Measurements from ENCODE around the gene LPAR1.

LPAR1 gene

GRCh38 chr9:110837401-110838005 lies 200.8 kb downstream of the LPAR1 start:
- no peak overlapping the region for H3K14ac ChIP-seq (ENCODE audit: low read length in 2 of 2)
- no peak overlapping the region for H3K23ac ChIP-seq (ENCODE audit: low read length in 2 of 2)
- H2BK12ac ChIP-seq (ENCODE audit: low read length in 2 of 2), result no peak overlapping the region
- peaks cover 2% of the 10 kb centered on the region for H3K79me1 ChIP-seq (replicated peaks; ENCODE audit: low read length, poor library complexity, severe bottlenecking)
- H3K4me2 ChIP-seq (ENCODE audit: low read length, poor library complexity, severe bottlenecking), result no peak overlapping the region
- H2BK120ac ChIP-seq (ENCODE audit: low read depth, low read length), result no peak overlapping the region
- H4K91ac ChIP-seq (ENCODE audit: low read length), result no peak overlapping the region
- H3K4me3 ChIP-seq (ENCODE audit: insufficient read depth in 1 of 2, low read depth in 1 of 2, low read length in 2 of 2), result no peak overlapping the region
- H3K36me3 ChIP-seq (ENCODE audit: control insufficient read depth in 1 of 2, insufficient read depth in 2 of 2, low read depth in 1 of 2, low read length in 2 of 2), result no peaks in the 10 kb centered on the region
- H3K27ac ChIP-seq (ENCODE audit: low read length, poor library complexity, severe bottlenecking), result no peak overlapping the region
- no peaks in the 10 kb centered on the region for H3K27me3 ChIP-seq (ENCODE audit: control insufficient read depth in 1 of 2, insufficient read depth in 1 of 2, low read length in 2 of 2)
- no peak for DNase-seq
- H2AK5ac ChIP-seq (ENCODE audit: low read length, severe bottlenecking), result peak overlapping the region; percentile 71
- no peak overlapping the region for H4K8ac ChIP-seq (ENCODE audit: low read length)
- H2BK15ac ChIP-seq (ENCODE audit: low read depth, poor library complexity, severe bottlenecking), result no peak overlapping the region
- H3K18ac ChIP-seq (ENCODE audit: low read depth in 1 of 2, low read length in 2 of 2), result peak overlapping the region in 1 of 2 experiments; percentile 40
- H2BK5ac ChIP-seq (ENCODE audit: low read depth, low read length, poor library complexity, severe bottlenecking), result no peak overlapping the region
- no peaks in the 10 kb centered on the region for H3K9me3 ChIP-seq (ENCODE audit: control insufficient read depth, low read length)
- no peaks in the 10 kb centered on the region for H3K4me1 ChIP-seq (ENCODE audit: control insufficient read depth, insufficient read depth, low read depth, low read length)
- no peak overlapping the region for H3K9ac ChIP-seq (ENCODE audit: low read length)
- WGBS, result 100% methylated on average over 2 of the region's 2 CpGs
- no peak overlapping the region for H2AFZ ChIP-seq (ENCODE audit: low read depth, low read length)
- peak overlapping the region in 1 of 2 experiments; percentile 61 for H3K4ac ChIP-seq (ENCODE audit: low read depth in 1 of 2, low read length in 2 of 2)

- peak overlapping the region; percentile 86 for H3K27ac ChIP-seq (ENCODE audit: low read length, poor library complexity, severe bottlenecking)
- H2BK12ac ChIP-seq (ENCODE audit: low read length in 2 of 2), result no peak overlapping the region
- H3K9me3 ChIP-seq (ENCODE audit: control insufficient read depth, low read length), result no peaks in the 10 kb centered on the region
- H3K23ac ChIP-seq (ENCODE audit: low read length in 2 of 2), result no peak overlapping the region
- H4K8ac ChIP-seq (ENCODE audit: low read length), result no peak overlapping the region
- peak overlapping the region; percentile 49 for H3K9ac ChIP-seq (ENCODE audit: low read length)
- H3K4me2 ChIP-seq (ENCODE audit: low read length, poor library complexity, severe bottlenecking), result peak overlapping the region; percentile 35
- H4K91ac ChIP-seq (ENCODE audit: low read length), result no peak overlapping the region
- H2BK120ac ChIP-seq (ENCODE audit: low read depth, low read length), result no peak overlapping the region
- H2AK5ac ChIP-seq (ENCODE audit: low read length, severe bottlenecking), result peak overlapping the region; percentile 36
- no peak overlapping the region for H3K18ac ChIP-seq (ENCODE audit: low read depth in 1 of 2, low read length in 2 of 2)
- no peak overlapping the region for H3K4me3 ChIP-seq (ENCODE audit: insufficient read depth in 1 of 2, low read depth in 1 of 2, low read length in 2 of 2)
- no peak overlapping the region for H2BK15ac ChIP-seq (ENCODE audit: low read depth, poor library complexity, severe bottlenecking)
- H3K4me1 ChIP-seq (ENCODE audit: control insufficient read depth, insufficient read depth, low read depth, low read length), result no peaks in the 10 kb centered on the region
- no peak overlapping the region for H2AFZ ChIP-seq (ENCODE audit: low read depth, low read length)
- H3K79me1 ChIP-seq (replicated peaks; ENCODE audit: low read length, poor library complexity, severe bottlenecking), result peaks cover 2% of the 10 kb centered on the region
- no peak overlapping the region for H3K4ac ChIP-seq (ENCODE audit: low read depth in 1 of 2, low read length in 2 of 2)
- no peaks in the 10 kb centered on the region for H3K36me3 ChIP-seq (ENCODE audit: control insufficient read depth in 1 of 2, insufficient read depth in 2 of 2, low read depth in 1 of 2, low read length in 2 of 2)
- no peaks in the 10 kb centered on the region for H3K27me3 ChIP-seq (ENCODE audit: control insufficient read depth in 1 of 2, insufficient read depth in 1 of 2, low read length in 2 of 2)
- no CpG with 5 or more reads among the region's 1 CpG for WGBS
- DNase-seq, result peak; percentile 35
- H2BK5ac ChIP-seq (ENCODE audit: low read depth, low read length, poor library complexity, severe bottlenecking), result peak overlapping the region; percentile 66
- no peak overlapping the region for H3K14ac ChIP-seq (ENCODE audit: low read length in 2 of 2)
These were observed 202.4 kb downstream of the LPAR1 start for GRCh38 chr9:110835859-110836271.

DNA sequence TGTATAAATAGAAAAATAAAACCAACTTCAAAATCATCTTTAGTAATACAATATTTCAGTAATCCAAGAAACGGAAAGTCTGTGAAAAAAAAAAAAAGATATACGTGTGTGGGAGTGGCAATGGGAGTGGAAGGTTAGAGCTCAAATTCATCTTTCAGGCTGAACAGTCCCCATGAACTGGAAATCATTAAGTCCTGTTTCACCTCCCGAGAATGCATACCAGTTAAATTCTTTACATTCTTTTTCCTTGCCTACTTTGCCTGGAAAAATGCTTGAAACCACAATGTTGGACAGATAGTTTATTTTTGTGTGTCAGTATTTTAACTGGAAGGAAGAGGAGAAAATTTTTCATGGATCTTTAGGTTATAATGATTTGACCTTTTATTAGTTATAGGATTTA lies 202.9 kb downstream of the LPAR1 start:
- Histone ChIP-seq H4K8ac (ENCODE audit: low read length) (no peak overlapping the region), H2BK120ac (ENCODE audit: low read depth, low read length) (no peak overlapping the region), H2BK15ac (ENCODE audit: low read depth, poor library complexity, severe bottlenecking) (no peak overlapping the region), H3K4me3 (ENCODE audit: insufficient read depth in 1 of 2, low read depth in 1 of 2, low read length in 2 of 2) (no peak overlapping the region), H3K4ac (ENCODE audit: low read depth in 1 of 2, low read length in 2 of 2) (no peak overlapping the region), H2AK5ac (ENCODE audit: low read length, severe bottlenecking) (no peak overlapping the region), H2BK5ac (ENCODE audit: low read depth, low read length, poor library complexity, severe bottlenecking) (peak overlapping the region; percentile 95), H3K27ac (ENCODE audit: low read length, poor library complexity, severe bottlenecking) (peak overlapping the region; percentile 86), H2AFZ (ENCODE audit: low read depth, low read length) (no peak overlapping the region), H3K9me3 (ENCODE audit: control insufficient read depth, low read length) (no peaks in the 10 kb centered on the region), H2BK12ac (ENCODE audit: low read length in 2 of 2) (no peak overlapping the region), H3K4me1 (ENCODE audit: control insufficient read depth, insufficient read depth, low read depth, low read length) (no peaks in the 10 kb centered on the region), H3K27me3 (ENCODE audit: control insufficient read depth in 1 of 2, insufficient read depth in 1 of 2, low read length in 2 of 2) (no peaks in the 10 kb centered on the region), H4K91ac (ENCODE audit: low read length) (no peak overlapping the region), H3K9ac (ENCODE audit: low read length) (peak overlapping the region; percentile 49), H3K79me1 (replicated peaks; ENCODE audit: low read length, poor library complexity, severe bottlenecking) (peaks cover 2% of the 10 kb centered on the region), H3K36me3 (ENCODE audit: control insufficient read depth in 1 of 2, insufficient read depth in 2 of 2, low read depth in 1 of 2, low read length in 2 of 2) (no peaks in the 10 kb centered on the region), H3K14ac (ENCODE audit: low read length in 2 of 2) (no peak overlapping the region), H3K4me2 (ENCODE audit: low read length, poor library complexity, severe bottlenecking) (no peak overlapping the region), H3K23ac (ENCODE audit: low read length in 2 of 2) (no peak overlapping the region), H3K18ac (ENCODE audit: low read depth in 1 of 2, low read length in 2 of 2) (no peak overlapping the region)
- no CpG with 5 or more reads among the region's 3 CpGs for WGBS
- peak; percentile 54 for DNase-seq

DNA sequence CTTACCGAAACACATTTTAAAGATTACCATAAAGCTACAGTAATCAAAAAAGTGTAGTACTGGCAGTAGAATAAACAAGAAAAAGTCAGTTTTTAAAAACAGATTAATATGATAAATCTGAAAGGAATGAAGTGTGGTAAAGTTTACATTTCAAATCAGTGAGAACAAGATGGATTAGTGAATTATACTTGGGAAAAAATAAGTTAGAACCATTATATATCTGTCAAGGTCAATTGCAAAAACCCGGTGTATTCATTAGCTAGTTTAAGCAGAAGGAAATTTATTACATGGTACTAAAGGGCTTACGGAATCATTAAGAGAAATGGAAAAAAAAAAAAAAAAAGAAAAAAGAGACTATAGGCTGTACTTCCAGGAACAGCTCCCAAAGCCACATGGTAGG lies 205.3 kb downstream of the LPAR1 start:
- Histone ChIP-seq H3K36me3 (ENCODE audit: control insufficient read depth in 1 of 2, insufficient read depth in 2 of 2, low read depth in 1 of 2, low read length in 2 of 2) (no peaks in the 10 kb centered on the region), H3K9me3 (ENCODE audit: control insufficient read depth, low read length) (no peaks in the 10 kb centered on the region), H3K14ac (ENCODE audit: low read length in 2 of 2) (no peak overlapping the region), H2BK5ac (ENCODE audit: low read depth, low read length, poor library complexity, severe bottlenecking) (no peak overlapping the region), H4K8ac (ENCODE audit: low read length) (no peak overlapping the region), H2BK15ac (ENCODE audit: low read depth, poor library complexity, severe bottlenecking) (no peak overlapping the region), H2BK12ac (ENCODE audit: low read length in 2 of 2) (no peak overlapping the region), H3K27me3 (ENCODE audit: control insufficient read depth in 1 of 2, insufficient read depth in 1 of 2, low read length in 2 of 2) (no peaks in the 10 kb centered on the region), H3K4me3 (ENCODE audit: insufficient read depth in 1 of 2, low read depth in 1 of 2, low read length in 2 of 2) (no peak overlapping the region), H3K79me1 (replicated peaks; ENCODE audit: low read length, poor library complexity, severe bottlenecking) (no peaks in the 10 kb centered on the region), H3K23ac (ENCODE audit: low read length in 2 of 2) (no peak overlapping the region), H2AK5ac (ENCODE audit: low read length, severe bottlenecking) (no peak overlapping the region), H2AFZ (ENCODE audit: low read depth, low read length) (no peak overlapping the region), H3K27ac (ENCODE audit: low read length, poor library complexity, severe bottlenecking) (no peak overlapping the region), H4K91ac (ENCODE audit: low read length) (no peak overlapping the region), H3K18ac (ENCODE audit: low read depth in 1 of 2, low read length in 2 of 2) (no peak overlapping the region), H3K4ac (ENCODE audit: low read depth in 1 of 2, low read length in 2 of 2) (no peak overlapping the region), H3K4me2 (ENCODE audit: low read length, poor library complexity, severe bottlenecking) (no peak overlapping the region), H3K9ac (ENCODE audit: low read length) (no peak overlapping the region), H3K4me1 (ENCODE audit: control insufficient read depth, insufficient read depth, low read depth, low read length) (no peaks in the 10 kb centered on the region), H2BK120ac (ENCODE audit: low read depth, low read length) (no peak overlapping the region)
- 0% methylated on average over 1 of the region's 3 CpGs for WGBS
- DNase-seq, result no peak

Measured in mesenchymal stem cell (in vitro differentiated cells and primary cell).